SK-N-MC (cell line): Measurements from ENCODE around the gene OCA2.
A peak's percentile ranks its signal among the peaks of the same experiment; 100 is the strongest.

Experiments
- DNase-seq: peaks from one replicate; pipeline ENCODE4 v3.0.0-alpha.2; 2011; ENCODE audit warnings: low read depth, low spot score
- H3K27ac ChIP-seq: fragments of 200-600 bp; sonication (generic); 2 replicates; pipeline ENCODE4 v1.5.1; 2016; ENCODE audit warnings: mixed run types
- H3K36me3 ChIP-seq: fragments of 200-600 bp; sonication (generic); 2 replicates; pipeline ENCODE4 v1.6.1; 2017; ENCODE audit warnings: antibody characterized with exemption, low read length, mixed read lengths; ENCODE audit not compliant: insufficient read depth
- H3K4me3 ChIP-seq: fragments of 200-600 bp; sonication (generic); 2 replicates; pipeline ENCODE4 v1.5.1; 2016
- H3K9ac ChIP-seq: fragments of 200-600 bp; sonication (generic); 2 replicates; pipeline ENCODE4 v1.8.0; 2017; ENCODE audit warnings: mixed run types, mixed read lengths; ENCODE audit not compliant: insufficient read length
- H3K9me3 ChIP-seq: fragments of 200-600 bp; sonication (generic); 2 replicates; pipeline ENCODE4 v1.6.1; 2017; ENCODE audit warnings: low read depth, mild to moderate bottlenecking, antibody characterized with exemption, low read length, moderate library complexity, mixed read lengths
- EZH2 ChIP-seq: fragments of 200-600 bp; sonication (generic); IDR thresholded peaks from one replicate; pipeline ENCODE4 v1.6.1; 2017; ENCODE audit warnings: antibody characterized with exemption
- FOXP2 ChIP-seq: optimal IDR thresholded peaks from 2 replicates; pipeline ENCODE3; 2011; ENCODE audit warnings: mild to moderate bottlenecking, moderate library complexity; ENCODE audit not compliant: insufficient read depth; ENCODE audit errors: extremely low read length, control extremely low read depth
- POLR2AphosphoS5 ChIP-seq: IDR thresholded peaks from 2 replicates; pipeline ENCODE4 v1.6.1; 2012; ENCODE audit warnings: mild to moderate bottlenecking, low read depth, low read length, borderline replicate concordance

OCA2 gene

GRCh38 chr15:28109626-28110455 is 10.7 kb upstream of the OCA2 start:
- no peak for TF ChIP-seq EZH2
- no peak for TF ChIP-seq POLR2AphosphoS5
- TF ChIP-seq FOXP2 = no peak
- Histone ChIP-seq H3K4me3 (no peak overlapping the region), H3K9ac (no peak overlapping the region), H3K36me3 (peaks cover 22% of the 10 kb centered on the region), H3K27ac (0 out of 2 replicates have a peak overlapping the region, but pooled peaks have one; percentile 36), H3K9me3 (no peaks in the 10 kb centered on the region)
- DNase-seq = no peak

GRCh38 chr15:28107904-28108275 is 8.8 kb upstream of the OCA2 start:
- no peak overlapping the region for H3K4me3 ChIP-seq
- no peak overlapping the region for H3K9ac ChIP-seq
- no peak for DNase-seq
- no peaks in the 10 kb centered on the region for H3K9me3 ChIP-seq
- TF ChIP-seq FOXP2 (no peak), EZH2 (no peak), POLR2AphosphoS5 (no peak)
- H3K36me3 ChIP-seq = peaks cover 8% of the 10 kb centered on the region; the same call in 1 of the 2 replicates
- no peak overlapping the region for H3K27ac ChIP-seq

- no peak overlapping the region for H3K9ac ChIP-seq
- peaks cover 8% of the 10 kb centered on the region; the same call in 1 of the 2 replicates for H3K36me3 ChIP-seq
- DNase-seq = no peak
Observed at GRCh38 chr15:28107111-28107903, 8.2 kb upstream of the OCA2 start.

GRCh38 chr15:28106294-28107110 is 7.4 kb upstream of the OCA2 start:
- Histone ChIP-seq H3K9ac (no peak overlapping the region), H3K36me3 (peaks cover 2% of the 10 kb centered on the region; the same call in 1 of the 2 replicates), H3K27ac (no peak overlapping the region), H3K4me3 (no peak overlapping the region), H3K9me3 (no peaks in the 10 kb centered on the region)
- DNase-seq = no peak
- TF ChIP-seq FOXP2 (no peak), POLR2AphosphoS5 (no peak), EZH2 (no peak)

More at GRCh38 chr15:28107111-28107903, 8.2 kb upstream of the OCA2 start:
- Histone ChIP-seq H3K9me3 (no peaks in the 10 kb centered on the region), H3K27ac (no peak overlapping the region), H3K4me3 (no peak overlapping the region)
- TF ChIP-seq EZH2 (no peak), POLR2AphosphoS5 (no peak), FOXP2 (no peak)

- Histone ChIP-seq H3K9me3 (no peaks in the 10 kb centered on the region), H3K27ac (no peak overlapping the region), H3K9ac (no peak overlapping the region), H3K36me3 (no peaks in the 10 kb centered on the region), H3K4me3 (no peak overlapping the region)
- no peak for DNase-seq
- TF ChIP-seq POLR2AphosphoS5 (no peak), EZH2 (no peak), FOXP2 (no peak)
Observed at GRCh38 chr15:28105793-28106192, 6.7 kb upstream of the OCA2 start.

GRCh38 chr15:28105224-28105791 is 6.2 kb upstream of the OCA2 start:
- TF ChIP-seq FOXP2 (no peak), EZH2 (no peak), POLR2AphosphoS5 (no peak)
- DNase-seq = no peak
- Histone ChIP-seq H3K9ac (no peak overlapping the region), H3K27ac (no peak overlapping the region), H3K9me3 (no peaks in the 10 kb centered on the region), H3K36me3 (no peaks in the 10 kb centered on the region), H3K4me3 (no peak overlapping the region)

GRCh38 chr15:28104326-28104725 is 5.2 kb upstream of the OCA2 start:
- TF ChIP-seq FOXP2 (no peak), POLR2AphosphoS5 (no peak), EZH2 (no peak)
- Histone ChIP-seq H3K9me3 (no peaks in the 10 kb centered on the region), H3K36me3 (no peaks in the 10 kb centered on the region), H3K27ac (no peak overlapping the region), H3K9ac (no peak overlapping the region), H3K4me3 (no peak overlapping the region)
- DNase-seq = no peak

GRCh38 chr15:28103831-28104230 is 4.7 kb upstream of the OCA2 start:
- Histone ChIP-seq H3K27ac (no peak overlapping the region), H3K4me3 (no peak overlapping the region), H3K36me3 (no peaks in the 10 kb centered on the region), H3K9ac (no peak overlapping the region), H3K9me3 (no peaks in the 10 kb centered on the region)
- no peak for TF ChIP-seq EZH2
- no peak for DNase-seq
